ENCODE results near the gene MT1HL1. TPM values are rescaled to one million over a fixed set of nuclear protein-coding genes. Genes with fewer than 3 reads are reported as not detected.
"Not testable (repeated sequence)": the region's sequence is repeated elsewhere in the genome, so short reads cannot be mapped to it uniquely, and the experiment has no call there.

The MT1HL1 gene
- total RNA-seq, 1 experiment from 2014 or later, result not detected

GRCh38 chr1:237016626-237017025, 12.4 kb upstream of the MT1HL1 start:
- no peak for DNase-seq (ENCODE audit: low spot score)

GRCh38 chr1:237013608-237014007, 9.4 kb upstream of the MT1HL1 start:
- DNase-seq (ENCODE audit: low spot score), result no peak

GRCh38 chr1:237012788-237013383, 8.6 kb upstream of the MT1HL1 start:
- peak; percentile 41 for DNase-seq (ENCODE audit: low spot score)

- DNase-seq (ENCODE audit: low spot score), result no peak
Measured at GRCh38 chr1:237012361-237012760, 8.1 kb upstream of the MT1HL1 start.

GRCh38 chr1:237011432-237011831, 7.2 kb upstream of the MT1HL1 start:
- DNase-seq (ENCODE audit: low spot score), result no peak

- no peak for DNase-seq (ENCODE audit: low spot score)
Measured at GRCh38 chr1:237009611-237010010, 5.4 kb upstream of the MT1HL1 start.

GRCh38 chr1:237007147-237007881, 3.1 kb upstream of the MT1HL1 start:
- no peak for DNase-seq (ENCODE audit: low spot score)

- DNase-seq (ENCODE audit: low spot score), result no peak
Measured at GRCh38 chr1:237005674-237006073, 1.4 kb upstream of the MT1HL1 start.

- DNase-seq (ENCODE audit: low spot score), result no peak
Measured at GRCh38 chr1:237003516-237003915, 725 bp downstream of the MT1HL1 start.

- DNase-seq (ENCODE audit: low spot score), result no peak
Measured at GRCh38 chr1:237000191-237000590, 4.0 kb downstream of the MT1HL1 start.

GRCh38 chr1:236998546-236998945, 5.7 kb downstream of the MT1HL1 start:
- no peak for DNase-seq (ENCODE audit: low spot score)

GRCh38 chr1:236997882-236998281, 6.4 kb downstream of the MT1HL1 start:
- no peak for DNase-seq (ENCODE audit: low spot score)

GRCh38 chr1:236997361-236997760, 6.9 kb downstream of the MT1HL1 start:
- no peak for DNase-seq (ENCODE audit: low spot score)

GRCh38 chr1:236994450-236994849, 9.8 kb downstream of the MT1HL1 start:
- no peak for DNase-seq (ENCODE audit: low spot score)

- no peak for DNase-seq (ENCODE audit: low spot score)
Measured at GRCh38 chr1:236992449-236992848, 11.8 kb downstream of the MT1HL1 start.

- DNase-seq (ENCODE audit: low spot score), result no peak
Measured at GRCh38 chr1:236990052-236990445, 14.2 kb downstream of the MT1HL1 start.

GRCh38 chr1:236989290-236990051, 14.8 kb downstream of the MT1HL1 start:
- DNase-seq (ENCODE audit: low spot score), result no peak

- no peak for DNase-seq (ENCODE audit: low spot score)
Measured at GRCh38 chr1:236983818-236984217, 20.4 kb downstream of the MT1HL1 start.

- DNase-seq (ENCODE audit: low spot score), result no peak
Measured at GRCh38 chr1:236982380-236982779, 21.9 kb downstream of the MT1HL1 start.

GRCh38 chr1:236981431-236981830, 22.8 kb downstream of the MT1HL1 start:
- not testable (repeated sequence) for DNase-seq (ENCODE audit: low spot score)

- DNase-seq (ENCODE audit: low spot score), result no peak
Measured at GRCh38 chr1:236980673-236981072, 23.6 kb downstream of the MT1HL1 start.

GRCh38 chr1:236979149-236979900, 24.9 kb downstream of the MT1HL1 start:
- no peak for DNase-seq (ENCODE audit: low spot score)

Measured in HT-29 (cell line).